Stomach (tissue), 4 donors: ENCODE measurements around the gene CAMK1.

Source experiments
- POLR2A ChIP-seq, 4 donors: fragments of 450-650 bp; IDR thresholded peaks; one replicate each; pipeline ENCODE4 v1.6.1; 2016; ENCODE audit warnings: antibody characterized with exemption in 4 of 4, control low read depth in 2 of 4, mild to moderate bottlenecking in 1 of 4, moderate library complexity in 1 of 4
- POLR2AphosphoS5 ChIP-seq, 3 donors: sonication (generic); formaldehyde crosslinking; IDR thresholded peaks; one replicate each; pipeline ENCODE4 v1.6.1; 2016; ENCODE audit warnings: antibody characterized with exemption in 3 of 3
- TF ChIP-seq, protein P1 (sequence below), 7 experiments: fragments of 450-650 bp in 4 of 7; fragments of 200-600 bp in 3 of 7; sonication (generic) in 3 of 7; IDR thresholded peaks; one replicate each; pipeline ENCODE4 v1.5.1; 2016 to 2019; ENCODE audit warnings: antibody characterized with exemption in 7 of 7, control low read depth in 2 of 7, mild to moderate bottlenecking in 1 of 7

DNA sequence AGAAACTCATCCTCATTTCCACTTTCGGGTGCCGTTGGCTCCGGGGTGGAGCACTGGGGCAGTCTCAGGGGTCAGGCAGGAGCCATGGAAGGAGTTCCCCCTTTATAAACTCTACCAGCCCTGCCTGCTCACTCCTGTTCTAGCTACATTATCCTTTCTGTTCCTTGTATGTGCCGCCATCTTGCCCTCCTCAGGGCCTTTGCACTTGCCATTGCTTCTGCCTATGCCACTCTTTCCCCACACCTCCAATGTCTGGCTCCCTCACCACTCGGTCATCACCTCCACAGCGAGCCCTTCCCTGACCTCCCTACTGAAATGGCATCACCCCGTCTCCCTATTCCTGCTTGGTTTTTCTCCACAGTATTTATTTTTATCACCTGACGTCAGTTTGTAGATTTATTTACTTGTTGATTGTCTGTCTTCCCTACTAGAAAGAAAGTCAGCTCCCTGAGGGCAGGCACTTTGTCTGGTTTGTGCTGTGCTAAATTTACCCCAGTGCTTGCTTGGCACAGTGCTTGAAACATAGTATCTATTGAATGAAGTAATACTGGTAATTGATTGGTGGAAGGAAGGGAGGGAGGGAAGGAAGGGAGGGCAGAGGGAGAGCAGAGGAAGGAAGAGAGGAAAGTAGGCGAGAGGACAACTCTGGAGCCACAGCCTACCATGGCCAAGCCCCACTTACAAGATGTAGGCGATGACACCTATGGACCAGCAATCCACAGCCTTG lies 8.8 kb downstream of the CAMK1 start:
- TF ChIP-seq, protein P1, sequence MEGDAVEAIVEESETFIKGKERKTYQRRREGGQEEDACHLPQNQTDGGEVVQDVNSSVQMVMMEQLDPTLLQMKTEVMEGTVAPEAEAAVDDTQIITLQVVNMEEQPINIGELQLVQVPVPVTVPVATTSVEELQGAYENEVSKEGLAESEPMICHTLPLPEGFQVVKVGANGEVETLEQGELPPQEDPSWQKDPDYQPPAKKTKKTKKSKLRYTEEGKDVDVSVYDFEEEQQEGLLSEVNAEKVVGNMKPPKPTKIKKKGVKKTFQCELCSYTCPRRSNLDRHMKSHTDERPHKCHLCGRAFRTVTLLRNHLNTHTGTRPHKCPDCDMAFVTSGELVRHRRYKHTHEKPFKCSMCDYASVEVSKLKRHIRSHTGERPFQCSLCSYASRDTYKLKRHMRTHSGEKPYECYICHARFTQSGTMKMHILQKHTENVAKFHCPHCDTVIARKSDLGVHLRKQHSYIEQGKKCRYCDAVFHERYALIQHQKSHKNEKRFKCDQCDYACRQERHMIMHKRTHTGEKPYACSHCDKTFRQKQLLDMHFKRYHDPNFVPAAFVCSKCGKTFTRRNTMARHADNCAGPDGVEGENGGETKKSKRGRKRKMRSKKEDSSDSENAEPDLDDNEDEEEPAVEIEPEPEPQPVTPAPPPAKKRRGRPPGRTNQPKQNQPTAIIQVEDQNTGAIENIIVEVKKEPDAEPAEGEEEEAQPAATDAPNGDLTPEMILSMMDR (IDR thresholded peaks at IDR 0.05) = no peak
- TF ChIP-seq POLR2AphosphoS5 (IDR thresholded peaks at IDR 0.05) (no peak), POLR2A (IDR thresholded peaks at IDR 0.05) (no peak)
